ENCODE results near the gene PLCB1. TPM values are rescaled to one million over a fixed set of nuclear protein-coding genes. Genes with fewer than 3 reads are reported as not detected.
A peak's percentile ranks its signal among the peaks of the same experiment; 100 is the strongest.

PLCB1 gene
- total RNA-seq, 2 donors from 2014 or later = 7.3 to 45.5 TPM

- H3K4me3 ChIP-seq = no peak overlapping the region
- H3K4me1 ChIP-seq = no peaks in the 10 kb centered on the region
- no peaks in the 10 kb centered on the region for H3K9me3 ChIP-seq
- DNase-seq (ENCODE audit: low spot score) = peak; percentile 59
- H3K27ac ChIP-seq = no peak overlapping the region
- no peak for TF ChIP-seq CTCF (IDR thresholded peaks at IDR 0.05)
- no peaks in the 10 kb centered on the region for H3K27me3 ChIP-seq
- H3K36me3 ChIP-seq = no peaks in the 10 kb centered on the region
Observed at GRCh38 chr20:8260837-8261251, 128.8 kb downstream of the PLCB1 start.

GRCh38 chr20:8262721-8263120 is 130.7 kb downstream of the PLCB1 start:
- no peak for TF ChIP-seq CTCF (IDR thresholded peaks at IDR 0.05)
- Histone ChIP-seq H3K9me3 (no peaks in the 10 kb centered on the region), H3K4me1 (no peaks in the 10 kb centered on the region), H3K27me3 (no peaks in the 10 kb centered on the region), H3K27ac (no peak overlapping the region), H3K4me3 (no peak overlapping the region), H3K36me3 (no peaks in the 10 kb centered on the region)
- no peak for DNase-seq (ENCODE audit: low spot score)

GRCh38 chr20:8265588-8265987 is 133.5 kb downstream of the PLCB1 start:
- Histone ChIP-seq H3K36me3 (no peaks in the 10 kb centered on the region), H3K27ac (no peak overlapping the region), H3K4me1 (no peaks in the 10 kb centered on the region)

DNA sequence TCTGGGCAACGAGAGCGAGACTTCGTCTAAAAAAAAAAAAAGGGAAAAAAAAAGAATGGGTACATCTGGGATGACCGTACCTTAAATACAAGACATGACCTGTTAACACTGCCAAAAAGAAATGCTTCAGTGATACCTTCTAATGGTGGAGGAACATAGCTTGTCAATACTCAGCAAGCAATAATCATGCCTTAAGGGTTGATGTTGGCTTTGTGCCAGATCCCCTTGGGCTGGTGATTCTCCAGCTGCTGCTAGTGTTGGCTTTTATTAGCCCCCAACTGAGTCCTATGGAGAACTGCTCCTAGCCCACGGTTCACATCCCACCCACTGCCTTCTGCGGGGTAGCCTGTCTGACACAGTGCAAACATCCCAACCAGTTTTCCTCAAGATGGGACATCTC is 134.9 kb downstream of the PLCB1 start:
- H3K4me3 ChIP-seq = no peak overlapping the region
- no peaks in the 10 kb centered on the region for H3K27me3 ChIP-seq
- no peak overlapping the region for H3K27ac ChIP-seq
- no peaks in the 10 kb centered on the region for H3K36me3 ChIP-seq
- no peaks in the 10 kb centered on the region for H3K9me3 ChIP-seq
- DNase-seq (ENCODE audit: low spot score) = no peak
- TF ChIP-seq CTCF (IDR thresholded peaks at IDR 0.05) = no peak
- no peaks in the 10 kb centered on the region for H3K4me1 ChIP-seq

More at GRCh38 chr20:8265588-8265987, 133.5 kb downstream of the PLCB1 start:
- Histone ChIP-seq H3K27me3 (no peaks in the 10 kb centered on the region), H3K9me3 (no peaks in the 10 kb centered on the region), H3K4me3 (no peak overlapping the region)
- DNase-seq (ENCODE audit: low spot score) = no peak
- TF ChIP-seq CTCF (IDR thresholded peaks at IDR 0.05) = no peak

GRCh38 chr20:8271727-8272126 is 139.7 kb downstream of the PLCB1 start:
- Histone ChIP-seq H3K4me1 (no peaks in the 10 kb centered on the region), H3K27me3 (no peaks in the 10 kb centered on the region), H3K36me3 (no peaks in the 10 kb centered on the region), H3K27ac (no peak overlapping the region), H3K4me3 (no peak overlapping the region), H3K9me3 (no peaks in the 10 kb centered on the region)
- DNase-seq (ENCODE audit: low spot score) = no peak
- no peak for TF ChIP-seq CTCF (IDR thresholded peaks at IDR 0.05)

DNA sequence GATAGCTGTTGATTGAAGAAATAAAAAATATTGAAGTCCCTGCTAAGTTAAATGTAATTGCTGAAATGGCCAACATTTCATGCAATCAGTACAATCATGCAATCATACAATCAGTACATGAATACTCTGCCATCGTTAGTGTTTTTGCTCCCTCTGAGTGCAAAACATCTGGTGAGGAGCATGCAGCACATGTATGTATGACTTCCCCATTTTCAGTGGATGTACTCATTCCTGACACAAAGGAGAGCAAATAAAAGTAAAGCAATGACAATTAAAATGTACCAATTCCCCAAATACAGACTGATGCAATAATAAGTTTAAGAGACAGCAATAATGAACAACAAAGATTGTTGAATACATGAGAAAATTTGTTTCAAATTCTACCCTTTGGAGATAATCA is 140.7 kb downstream of the PLCB1 start:
- Histone ChIP-seq H3K27ac (no peak overlapping the region), H3K36me3 (no peaks in the 10 kb centered on the region), H3K9me3 (no peaks in the 10 kb centered on the region), H3K27me3 (no peaks in the 10 kb centered on the region), H3K4me1 (no peaks in the 10 kb centered on the region), H3K4me3 (no peak overlapping the region)
- no peak for DNase-seq (ENCODE audit: low spot score)
- no peak for TF ChIP-seq CTCF (IDR thresholded peaks at IDR 0.05)

Measured in right atrium auricular region (tissue), 2 donors.